Neuronal stem cell (in vitro differentiated cells): ENCODE data around the gene KRT33A.

Experiments used
- DNase-seq: peaks from one replicate; pipeline ENCODE4 v3.0.0-alpha.2; 2013; ENCODE audit warnings: low spot score
- H2AFZ ChIP-seq: one replicate; pipeline ENCODE4 v1.6.1; 2013; ENCODE audit warnings: mild to moderate bottlenecking, low read length, inconsistent platforms
- H2AK5ac ChIP-seq: 2 replicates; pipeline ENCODE4 v1.6.1; 2013; ENCODE audit warnings: low read depth, mild to moderate bottlenecking, inconsistent platforms, low read length, moderate library complexity, mixed read lengths
- H2BK120ac ChIP-seq: 2 replicates; pipeline ENCODE4 v1.6.1; 2013; ENCODE audit warnings: low read depth, mild to moderate bottlenecking, inconsistent platforms, low read length, moderate library complexity, mixed read lengths
- H2BK12ac ChIP-seq: one replicate; pipeline ENCODE4 v1.6.1; 2013; ENCODE audit warnings: low read length, inconsistent platforms
- H2BK15ac ChIP-seq: 2 replicates; pipeline ENCODE4 v1.6.1; 2013; ENCODE audit warnings: mild to moderate bottlenecking, low read length, inconsistent platforms, mixed read lengths
- H2BK5ac ChIP-seq: one replicate; pipeline ENCODE4 v1.6.1; 2013; ENCODE audit warnings: inconsistent platforms, mild to moderate bottlenecking, low read length, moderate library complexity
- H3K14ac ChIP-seq: one replicate; pipeline ENCODE4 v1.6.1; 2013; ENCODE audit warnings: low read length, inconsistent platforms
- H3K18ac ChIP-seq: 2 replicates; pipeline ENCODE4 v1.6.1; 2013; ENCODE audit warnings: low read length, inconsistent platforms
- H3K23ac ChIP-seq: 2 replicates; pipeline ENCODE4 v1.6.1; 2013; ENCODE audit warnings: low read depth, mild to moderate bottlenecking, mixed read lengths, low read length, inconsistent platforms; ENCODE audit not compliant: poor library complexity
- H3K27ac ChIP-seq: replicated peaks from 3 replicates; pipeline ENCODE4 v1.5.1; 2013; ENCODE audit warnings: low read length, inconsistent platforms
- H3K27me3 ChIP-seq, 3 experiments: 2 replicates each; pipeline ENCODE4 v1.6.1; 2013; ENCODE audit warnings: low read length in 3 of 3, mild to moderate bottlenecking in 2 of 3, inconsistent platforms in 1 of 3, low read depth in 1 of 3, mixed read lengths in 1 of 3, moderate library complexity in 1 of 3; ENCODE audit not compliant: control insufficient read depth in 3 of 3, insufficient read depth in 3 of 3
- H3K36me3 ChIP-seq, 2 donors: replicated peaks in 1 of 2; 2 replicates each; pipeline ENCODE4 v1.6.1; 2013; ENCODE audit warnings: low read length in 2 of 2; ENCODE audit not compliant: control insufficient read depth in 2 of 2, insufficient read depth in 2 of 2
- H3K4ac ChIP-seq: 2 replicates; pipeline ENCODE4 v1.6.1; 2013; ENCODE audit warnings: inconsistent platforms, mild to moderate bottlenecking, low read length, moderate library complexity
- H3K4me1 ChIP-seq, 2 donors: 1 replicate in 1 of 2; 2 replicates in 1 of 2; pipeline ENCODE4 v1.6.1; 2013; ENCODE audit warnings: low read length in 2 of 2, low read depth in 1 of 2; ENCODE audit not compliant: control insufficient read depth in 2 of 2, insufficient read depth in 1 of 2
- H3K4me2 ChIP-seq: one replicate; pipeline ENCODE4 v1.6.1; 2013; ENCODE audit warnings: mild to moderate bottlenecking, low read length, inconsistent platforms; ENCODE audit not compliant: insufficient read depth, poor library complexity, severe bottlenecking
- H3K4me3 ChIP-seq, 2 donors: 2 replicates each; pipeline ENCODE4 v1.5.1; 2013; ENCODE audit warnings: low read length in 2 of 2, mild to moderate bottlenecking in 2 of 2, inconsistent platforms in 1 of 2, moderate library complexity in 1 of 2
- H3K79me1 ChIP-seq: one replicate; pipeline ENCODE4 v1.6.1; 2013; ENCODE audit warnings: low read depth, mild to moderate bottlenecking, inconsistent platforms, low read length, moderate library complexity
- H3K9ac ChIP-seq: one replicate; pipeline ENCODE4 v1.6.1; 2013; ENCODE audit warnings: mild to moderate bottlenecking, low read depth, low read length, inconsistent platforms; ENCODE audit not compliant: poor library complexity
- H3K9me3 ChIP-seq, 2 donors: replicated peaks in 1 of 2; 2 replicates each; pipeline versions ENCODE3 to v1.6.1; 2013; ENCODE audit warnings: low read length in 2 of 2, mild to moderate bottlenecking in 2 of 2, inconsistent platforms in 1 of 2, low read depth in 1 of 2, mixed read lengths in 1 of 2, moderate library complexity in 1 of 2; ENCODE audit not compliant: control insufficient read depth in 2 of 2, insufficient read depth in 1 of 2
- H4K8ac ChIP-seq: one replicate; pipeline ENCODE4 v1.6.1; 2013; ENCODE audit warnings: low read depth, mild to moderate bottlenecking, inconsistent platforms, low read length, moderate library complexity
- H4K91ac ChIP-seq: one replicate; pipeline ENCODE4 v1.6.1; 2013; ENCODE audit warnings: low read length, low read depth, mild to moderate bottlenecking, inconsistent platforms; ENCODE audit not compliant: poor library complexity
- WGBS, 2 donors: extraction: QIAGEN DNeasy Blood & Tissue Kit; methylation state at CpG; one replicate each; pipeline ENCODE4 v1.1.7; 2013; ENCODE audit warnings: missing lambda C conversion rate in 2 of 2, mixed read lengths in 1 of 2; ENCODE audit not compliant: insufficient read length in 2 of 2, insufficient replicate concordance in 1 of 2; ENCODE audit errors: extremely low coverage in 2 of 2; 5-methylcytosine and 5-hydroxymethylcytosine counted together

Gene KRT33A

GRCh38 chr17:41324180-41325075 lies 26.2 kb downstream of the KRT33A start:
- WGBS, 2 donors, result no CpG with 5 or more reads among the region's 16 CpGs
- H3K18ac ChIP-seq, result peak overlapping the region; percentile 79
- no peak overlapping the region for H4K8ac ChIP-seq
- no peak overlapping the region for H3K27ac ChIP-seq
- H3K79me1 ChIP-seq, result no peaks in the 10 kb centered on the region
- H3K23ac ChIP-seq, result no peak overlapping the region
- no peak overlapping the region for H3K9ac ChIP-seq
- H2BK15ac ChIP-seq, result no peak overlapping the region
- peak overlapping the region; percentile 91 for H2AK5ac ChIP-seq
- H2AFZ ChIP-seq, result no peak overlapping the region
- no peak overlapping the region for H3K4ac ChIP-seq
- H2BK5ac ChIP-seq, result no peak overlapping the region
- H2BK12ac ChIP-seq, result peak overlapping the region; percentile 85
- no peak overlapping the region for H3K4me3 ChIP-seq
- H3K36me3 ChIP-seq, result no peaks in the 10 kb centered on the region
- H3K27me3 ChIP-seq, result no peaks in the 10 kb centered on the region
- DNase-seq, result peak; percentile 12
- H3K9me3 ChIP-seq, result no peaks in the 10 kb centered on the region
- no peak overlapping the region for H3K14ac ChIP-seq
- H4K91ac ChIP-seq, result no peak overlapping the region
- no peaks in the 10 kb centered on the region for H3K4me1 ChIP-seq
- no peak overlapping the region for H2BK120ac ChIP-seq
- no peak overlapping the region for H3K4me2 ChIP-seq

GRCh38 chr17:41322903-41323895 lies 27.4 kb downstream of the KRT33A start:
- no peak overlapping the region for H3K4me2 ChIP-seq
- H3K9ac ChIP-seq, result no peak overlapping the region
- no peaks in the 10 kb centered on the region for H3K4me1 ChIP-seq
- no peak overlapping the region for H4K8ac ChIP-seq
- no peak overlapping the region for H3K4ac ChIP-seq
- no peak for DNase-seq
- H3K79me1 ChIP-seq, result no peaks in the 10 kb centered on the region
- peak overlapping the region; percentile 70 for H3K18ac ChIP-seq
- no peaks in the 10 kb centered on the region for H3K9me3 ChIP-seq
- no peaks in the 10 kb centered on the region for H3K36me3 ChIP-seq
- no CpG with 5 or more reads among the region's 11 CpGs for WGBS, 2 donors
- no peak overlapping the region for H2AFZ ChIP-seq
- H3K4me3 ChIP-seq, result no peak overlapping the region
- H2AK5ac ChIP-seq, result peak overlapping the region; percentile 80
- no peak overlapping the region for H4K91ac ChIP-seq
- H3K14ac ChIP-seq, result no peak overlapping the region
- H2BK12ac ChIP-seq, result peak overlapping the region; percentile 44
- peak overlapping the region; percentile 59 for H2BK5ac ChIP-seq
- H3K27ac ChIP-seq, result no peak overlapping the region
- peak overlapping the region; percentile 10 for H2BK15ac ChIP-seq
- no peak overlapping the region for H2BK120ac ChIP-seq
- H3K23ac ChIP-seq, result no peak overlapping the region
- no peaks in the 10 kb centered on the region for H3K27me3 ChIP-seq

GRCh38 chr17:41322094-41322902 lies 28.3 kb downstream of the KRT33A start:
- H3K36me3 ChIP-seq, result no peaks in the 10 kb centered on the region
- no peak overlapping the region for H3K4me3 ChIP-seq
- no CpG with 5 or more reads among the region's 5 CpGs for WGBS, 2 donors
- no peak overlapping the region for H2AK5ac ChIP-seq
- no peaks in the 10 kb centered on the region for H3K27me3 ChIP-seq
- H2BK15ac ChIP-seq, result no peak overlapping the region
- no peaks in the 10 kb centered on the region for H3K4me1 ChIP-seq
- H3K27ac ChIP-seq, result no peak overlapping the region
- no peak overlapping the region for H3K4ac ChIP-seq
- H3K14ac ChIP-seq, result no peak overlapping the region
- H3K4me2 ChIP-seq, result no peak overlapping the region
- H2BK120ac ChIP-seq, result no peak overlapping the region
- H4K91ac ChIP-seq, result no peak overlapping the region
- H2BK12ac ChIP-seq, result no peak overlapping the region
- H3K9me3 ChIP-seq, result no peaks in the 10 kb centered on the region
- H3K18ac ChIP-seq, result no peak overlapping the region
- no peak overlapping the region for H4K8ac ChIP-seq
- no peak overlapping the region for H3K9ac ChIP-seq
- peak; percentile 18 for DNase-seq
- H2AFZ ChIP-seq, result no peak overlapping the region
- H3K23ac ChIP-seq, result no peak overlapping the region
- no peaks in the 10 kb centered on the region for H3K79me1 ChIP-seq
- H2BK5ac ChIP-seq, result no peak overlapping the region
